WERI-Rb-1 (cell line): ENCODE results near the gene UNC13C.

Source experiments
- DNase-seq: peaks from one replicate; pipeline ENCODE4 v3.0.0-alpha.2; 2020
- H3K27ac ChIP-seq: fragments of 250-450 bp; sonication (Bioruptor Pico); 2 replicates; pipeline ENCODE4 v1.5.1; 2020; ENCODE audit warnings: mild to moderate bottlenecking, moderate library complexity
- H3K27me3 ChIP-seq: fragments of 250-450 bp; sonication (Bioruptor Pico); 2 replicates; pipeline ENCODE4 v1.5.1; 2021; ENCODE audit warnings: mild to moderate bottlenecking, low read depth, moderate library complexity; ENCODE audit not compliant: insufficient read depth, severe bottlenecking
- H3K36me3 ChIP-seq: fragments of 250-450 bp; sonication (Bioruptor Pico); 2 replicates; pipeline ENCODE4 v1.5.1; 2020; ENCODE audit warnings: mild to moderate bottlenecking, moderate library complexity
- H3K4me3 ChIP-seq: 2 replicates; pipeline ENCODE4 v1.5.1; 2011; ENCODE audit warnings: low read depth, mild to moderate bottlenecking, control low read depth, low read length
- H3K9me3 ChIP-seq: fragments of 250-450 bp; sonication (Bioruptor Pico); 2 replicates; pipeline ENCODE4 v1.5.1; 2021; ENCODE audit warnings: mild to moderate bottlenecking, moderate library complexity; ENCODE audit not compliant: severe bottlenecking
- TF ChIP-seq, protein P1 (sequence below): IDR thresholded peaks from 2 replicates; pipeline ENCODE4 v1.5.1; 2011; ENCODE audit warnings: low read depth, mild to moderate bottlenecking, control low read depth, inconsistent platforms, low read length

Gene UNC13C

DNA sequence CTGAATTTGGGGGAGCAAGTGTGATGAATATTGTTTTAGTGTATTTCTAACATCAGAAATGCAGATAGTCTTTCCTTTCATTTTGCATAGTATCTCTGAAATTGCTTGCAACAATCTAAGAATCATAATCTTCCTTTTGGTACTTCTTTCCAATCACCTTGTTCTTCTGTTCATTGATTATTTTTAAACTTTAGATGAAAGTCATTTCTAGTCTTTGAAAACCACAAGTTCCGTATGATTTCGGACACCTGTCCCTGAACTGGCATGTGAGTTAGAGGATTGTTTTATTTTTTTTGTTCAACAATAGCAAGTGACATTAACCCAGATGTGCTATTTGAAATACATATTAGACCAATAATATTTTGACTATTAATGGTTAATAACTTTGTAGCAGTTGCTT, 329.7 kb downstream of the UNC13C start:
- DNase-seq = no peak
- H3K4me3 ChIP-seq = no peak overlapping the region
- H3K27ac ChIP-seq = no peak overlapping the region
- TF ChIP-seq, protein P1, sequence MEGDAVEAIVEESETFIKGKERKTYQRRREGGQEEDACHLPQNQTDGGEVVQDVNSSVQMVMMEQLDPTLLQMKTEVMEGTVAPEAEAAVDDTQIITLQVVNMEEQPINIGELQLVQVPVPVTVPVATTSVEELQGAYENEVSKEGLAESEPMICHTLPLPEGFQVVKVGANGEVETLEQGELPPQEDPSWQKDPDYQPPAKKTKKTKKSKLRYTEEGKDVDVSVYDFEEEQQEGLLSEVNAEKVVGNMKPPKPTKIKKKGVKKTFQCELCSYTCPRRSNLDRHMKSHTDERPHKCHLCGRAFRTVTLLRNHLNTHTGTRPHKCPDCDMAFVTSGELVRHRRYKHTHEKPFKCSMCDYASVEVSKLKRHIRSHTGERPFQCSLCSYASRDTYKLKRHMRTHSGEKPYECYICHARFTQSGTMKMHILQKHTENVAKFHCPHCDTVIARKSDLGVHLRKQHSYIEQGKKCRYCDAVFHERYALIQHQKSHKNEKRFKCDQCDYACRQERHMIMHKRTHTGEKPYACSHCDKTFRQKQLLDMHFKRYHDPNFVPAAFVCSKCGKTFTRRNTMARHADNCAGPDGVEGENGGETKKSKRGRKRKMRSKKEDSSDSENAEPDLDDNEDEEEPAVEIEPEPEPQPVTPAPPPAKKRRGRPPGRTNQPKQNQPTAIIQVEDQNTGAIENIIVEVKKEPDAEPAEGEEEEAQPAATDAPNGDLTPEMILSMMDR = no peak
- H3K36me3 ChIP-seq = no peaks in the 10 kb centered on the region
- no peaks in the 10 kb centered on the region for H3K9me3 ChIP-seq
- H3K27me3 ChIP-seq = peaks cover 3% of the 10 kb centered on the region

DNA sequence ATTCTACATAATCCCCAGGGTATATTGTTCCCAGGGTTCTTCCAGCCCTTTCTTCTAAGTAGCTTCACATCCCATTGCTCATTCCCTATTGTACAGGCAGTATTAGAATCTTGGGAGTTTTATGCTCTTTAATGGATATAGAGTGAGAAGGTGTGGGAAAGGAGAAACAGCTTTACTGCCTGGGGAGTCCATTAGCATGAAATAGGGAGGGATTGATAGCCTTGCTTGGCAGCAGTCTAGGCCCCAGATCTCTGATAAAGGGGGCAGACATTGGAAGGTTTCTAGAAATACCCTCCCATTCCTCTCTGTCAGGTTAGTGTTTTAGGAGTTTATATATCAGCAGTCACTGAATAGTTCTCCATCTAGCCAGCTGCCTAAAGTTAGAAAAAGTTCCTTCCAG, 334.3 kb downstream of the UNC13C start:
- H3K27me3 ChIP-seq = peaks cover 3% of the 10 kb centered on the region
- no peak overlapping the region for H3K27ac ChIP-seq
- TF ChIP-seq, protein P1 = no peak
- no peaks in the 10 kb centered on the region for H3K36me3 ChIP-seq
- no peak for DNase-seq
- no peaks in the 10 kb centered on the region for H3K9me3 ChIP-seq
- no peak overlapping the region for H3K4me3 ChIP-seq

DNA sequence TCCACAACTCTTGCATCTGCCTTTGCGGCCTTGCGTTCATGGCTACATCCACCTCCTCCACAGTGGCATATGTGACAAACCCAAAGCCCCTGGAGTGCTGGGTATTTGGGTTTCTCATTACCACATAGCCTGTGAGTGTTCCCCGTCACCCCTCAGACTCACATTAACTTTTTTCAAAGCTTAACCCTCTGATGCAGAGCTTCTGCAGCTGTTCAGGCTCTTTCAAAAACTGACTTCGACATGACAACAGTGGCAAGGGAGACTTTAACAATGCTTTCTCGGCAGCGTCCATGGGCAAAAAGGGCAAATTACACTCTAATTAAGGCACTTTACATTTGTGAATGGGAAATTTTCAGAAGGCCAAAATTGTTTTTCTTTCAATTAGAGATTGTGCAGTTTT, 343.2 kb downstream of the UNC13C start:
- no peak overlapping the region for H3K27ac ChIP-seq
- peaks cover 8% of the 10 kb centered on the region for H3K27me3 ChIP-seq
- no peak overlapping the region for H3K4me3 ChIP-seq
- H3K36me3 ChIP-seq = no peaks in the 10 kb centered on the region
- TF ChIP-seq, protein P1 = no peak
- DNase-seq = no peak
- H3K9me3 ChIP-seq = no peaks in the 10 kb centered on the region

DNA sequence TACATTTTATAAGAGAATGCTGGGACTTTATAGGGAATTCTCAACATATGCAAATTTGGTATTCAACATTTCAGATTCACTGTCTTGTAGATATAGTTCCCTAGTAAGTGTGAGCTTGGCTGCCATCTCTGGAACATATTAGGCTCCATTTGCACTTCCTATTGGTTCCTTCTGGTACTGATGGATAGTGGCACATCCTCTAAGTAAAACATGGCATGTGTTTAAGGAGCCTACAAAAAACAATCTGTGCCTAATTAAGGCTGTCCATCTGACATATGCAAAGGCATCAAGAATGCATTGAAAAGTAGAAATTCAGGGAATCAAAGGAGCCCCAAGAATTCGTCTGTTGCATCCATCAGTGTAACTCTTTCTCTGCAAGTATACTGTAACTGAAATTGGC, 344.1 kb downstream of the UNC13C start:
- DNase-seq = no peak
- no peak overlapping the region for H3K27ac ChIP-seq
- no peaks in the 10 kb centered on the region for H3K36me3 ChIP-seq
- TF ChIP-seq, protein P1 = no peak
- no peak overlapping the region for H3K4me3 ChIP-seq
- peaks cover 8% of the 10 kb centered on the region for H3K27me3 ChIP-seq
- no peaks in the 10 kb centered on the region for H3K9me3 ChIP-seq

DNA sequence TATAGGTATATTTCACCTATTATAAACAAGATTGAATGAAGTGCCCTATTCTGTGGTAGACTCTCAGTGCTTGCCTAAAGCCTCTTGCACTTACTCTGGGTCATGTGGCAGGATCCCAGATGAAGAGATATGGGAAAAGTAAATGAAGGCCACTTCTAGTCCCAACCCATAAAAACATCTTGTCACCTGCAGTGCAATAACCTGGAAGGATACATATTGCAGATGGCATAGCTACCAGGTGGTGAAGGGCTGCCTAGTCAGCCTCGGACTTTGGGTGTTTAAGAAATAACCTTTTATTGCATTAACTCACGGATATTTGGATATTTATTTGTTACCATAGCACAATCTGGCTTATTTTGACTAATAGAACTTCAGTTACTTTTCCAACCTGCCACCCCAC, 367.1 kb downstream of the UNC13C start:
- no peaks in the 10 kb centered on the region for H3K27me3 ChIP-seq
- TF ChIP-seq, protein P1 = no peak
- DNase-seq = no peak

DNA sequence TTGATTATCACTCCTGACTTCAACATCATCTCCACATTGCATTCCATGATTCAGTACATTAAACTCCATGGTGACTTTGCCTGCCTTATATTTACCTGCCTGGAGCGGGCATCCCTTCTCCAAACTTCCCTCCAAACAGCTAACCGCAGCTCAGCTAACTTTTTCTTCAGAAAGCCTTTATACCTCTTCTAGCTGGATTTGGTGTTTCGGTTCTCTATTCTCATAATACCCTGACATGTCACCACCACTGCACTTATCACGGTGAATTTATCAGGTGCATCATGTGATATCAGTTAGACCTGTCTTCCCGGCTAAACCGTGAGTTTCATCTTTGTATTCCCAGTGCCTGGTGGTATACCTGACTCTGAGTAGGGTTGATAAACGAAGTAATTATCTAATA, 367.6 kb downstream of the UNC13C start:
- no peak overlapping the region for H3K4me3 ChIP-seq
- DNase-seq = no peak
- no peaks in the 10 kb centered on the region for H3K36me3 ChIP-seq
- TF ChIP-seq, protein P1 = no peak
- H3K9me3 ChIP-seq = no peaks in the 10 kb centered on the region
- H3K27me3 ChIP-seq = no peaks in the 10 kb centered on the region
- no peak overlapping the region for H3K27ac ChIP-seq

More for the DNA sequence above, 367.1 kb downstream of the UNC13C start:
- Histone ChIP-seq H3K4me3 (no peak overlapping the region), H3K27ac (no peak overlapping the region), H3K9me3 (no peaks in the 10 kb centered on the region), H3K36me3 (no peaks in the 10 kb centered on the region)
